HPDE6-E6E7 (cell line): ENCODE results near the gene FOLR2.

Experiments
- DNase-seq: peaks from one replicate; pipeline ENCODE4 v3.0.0; 2011; ENCODE audit warnings: missing footprints; ENCODE audit errors: extremely low spot score

Gene FOLR2

GRCh38 chr11:72229925-72230763, 13.6 kb downstream of the FOLR2 start:
- no peak for DNase-seq

- DNase-seq, result no peak
Measured at GRCh38 chr11:72230764-72231365, 14.3 kb downstream of the FOLR2 start.

- no peak for DNase-seq
Measured at GRCh38 chr11:72231396-72232259, 15.0 kb downstream of the FOLR2 start.

- no peak for DNase-seq
Measured at GRCh38 chr11:72232260-72233055, 15.9 kb downstream of the FOLR2 start.

- DNase-seq, result no peak
Measured at GRCh38 chr11:72233056-72233772, 16.6 kb downstream of the FOLR2 start.

GRCh38 chr11:72233773-72234513, 17.3 kb downstream of the FOLR2 start:
- no peak for DNase-seq

GRCh38 chr11:72234514-72234830, 17.9 kb downstream of the FOLR2 start:
- DNase-seq, result no peak

- no peak for DNase-seq
Measured at GRCh38 chr11:72234920-72235319, 18.3 kb downstream of the FOLR2 start.

- DNase-seq, result no peak
Measured at GRCh38 chr11:72235351-72236057, 18.9 kb downstream of the FOLR2 start.

GRCh38 chr11:72236083-72236697, 19.6 kb downstream of the FOLR2 start:
- DNase-seq, result no peak

GRCh38 chr11:72236774-72237111, 20.1 kb downstream of the FOLR2 start:
- no peak for DNase-seq

GRCh38 chr11:72237112-72237931, 20.7 kb downstream of the FOLR2 start:
- no peak for DNase-seq

GRCh38 chr11:72238040-72238450, 21.5 kb downstream of the FOLR2 start:
- DNase-seq, result no peak

GRCh38 chr11:72238492-72239312, 22.1 kb downstream of the FOLR2 start:
- DNase-seq, result no peak

- no peak for DNase-seq
Measured at GRCh38 chr11:72239313-72239848, 22.8 kb downstream of the FOLR2 start.

- no peak for DNase-seq
Measured at GRCh38 chr11:72239849-72240460, 23.4 kb downstream of the FOLR2 start.
